GM18858 (cell line): ENCODE data around the gene C9orf43.
A peak's percentile ranks its signal among the peaks of the same experiment; 100 is the strongest.
"Not testable (repeated sequence)": the region's sequence is repeated elsewhere in the genome, so short reads cannot be mapped to it uniquely, and the experiment has no call there.

Experiments
- ATAC-seq: cut with Tn5 transposase; IDR thresholded peaks from one replicate; pipeline ENCODE4 v1.9.1; 2021; ENCODE audit not compliant: unreplicated experiment

Gene C9orf43

DNA sequence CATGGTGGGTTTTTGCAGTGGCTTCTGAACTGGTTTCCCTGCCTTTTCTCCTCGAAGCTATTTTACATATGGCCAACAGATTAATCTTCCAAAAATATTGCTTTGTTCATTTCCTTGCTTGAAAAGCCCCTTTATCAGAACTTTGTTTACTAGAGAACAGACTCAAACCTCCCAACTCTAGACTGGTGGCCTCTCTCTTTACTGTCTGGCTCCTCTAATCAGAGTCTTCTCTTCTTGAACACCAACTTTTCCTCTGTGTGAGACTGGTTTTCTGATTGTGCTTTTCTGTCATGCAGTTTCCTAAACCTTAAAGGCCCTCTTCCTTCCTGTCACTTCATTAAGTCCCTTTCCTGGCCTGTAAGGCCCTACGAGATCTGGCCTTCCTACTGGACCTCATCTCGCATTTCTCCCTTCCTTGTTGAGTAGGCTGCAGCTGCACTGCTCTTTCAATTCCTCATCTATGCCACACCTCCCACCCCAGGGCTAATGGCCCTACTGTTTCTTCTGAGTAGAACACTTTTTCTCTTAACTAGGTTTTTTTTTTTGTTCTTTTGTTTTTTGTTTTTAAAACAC is 5.7 kb downstream of the C9orf43 start:
- peak; percentile 93 for ATAC-seq

DNA sequence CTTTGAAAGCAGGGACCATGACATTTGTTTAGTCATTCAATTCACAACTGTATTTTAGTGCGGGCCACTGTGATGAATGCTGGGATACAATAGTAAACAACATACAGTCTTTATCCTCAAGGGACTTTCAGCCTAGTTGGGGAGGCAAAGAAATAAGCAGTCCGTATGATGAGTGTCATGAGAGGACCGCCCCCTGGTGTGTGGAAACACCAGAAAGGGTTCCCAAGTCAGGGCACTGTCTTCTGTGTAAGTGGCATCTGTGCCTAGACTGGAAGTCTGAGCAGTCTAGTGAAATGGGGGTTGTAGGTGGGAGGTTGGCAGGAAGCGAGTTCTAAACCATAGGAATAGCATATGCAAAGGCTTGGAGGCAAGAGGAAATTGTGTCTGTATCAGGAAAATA is 6.8 kb downstream of the C9orf43 start:
- ATAC-seq, result no peak

DNA sequence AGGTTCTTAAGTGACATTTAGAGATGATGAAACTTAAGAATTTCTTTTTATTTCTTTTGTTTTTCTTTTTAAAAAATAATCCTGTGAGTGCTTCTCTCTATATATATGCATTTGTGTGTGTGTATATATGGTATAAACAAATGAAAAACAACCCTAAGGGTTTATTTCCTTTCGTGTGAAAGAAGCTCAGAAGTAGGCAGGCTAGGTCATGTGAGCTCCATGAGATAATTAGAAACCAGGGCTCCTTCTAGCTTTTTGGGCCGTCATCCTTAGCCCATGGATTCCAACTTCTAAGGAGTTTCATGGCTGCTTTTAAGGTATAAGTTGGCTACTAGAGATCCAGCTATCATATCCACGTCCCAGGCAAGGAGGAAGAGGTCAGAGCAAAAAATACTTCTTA is 11.2 kb downstream of the C9orf43 start:
- no peak for ATAC-seq

DNA sequence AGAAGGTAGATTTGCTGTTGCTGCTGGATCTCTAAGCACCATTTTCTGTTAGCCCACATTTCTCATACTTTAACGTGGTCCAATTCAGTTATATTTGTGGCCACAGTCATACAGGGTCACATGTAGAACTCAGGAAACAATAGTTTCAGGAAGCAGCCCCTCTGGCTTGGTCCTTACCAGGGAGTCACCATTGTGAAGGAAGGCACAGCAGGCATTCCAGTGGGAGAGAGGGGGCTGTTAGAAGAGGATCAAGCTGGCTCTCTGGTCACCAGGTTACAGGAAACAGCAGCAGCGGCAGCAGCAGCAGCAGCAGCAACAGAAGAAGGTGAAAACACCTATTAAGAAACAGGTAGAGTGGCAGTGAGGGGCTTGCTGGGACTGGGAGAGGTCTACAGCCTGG is 14.5 kb downstream of the C9orf43 start:
- no peak for ATAC-seq

DNA sequence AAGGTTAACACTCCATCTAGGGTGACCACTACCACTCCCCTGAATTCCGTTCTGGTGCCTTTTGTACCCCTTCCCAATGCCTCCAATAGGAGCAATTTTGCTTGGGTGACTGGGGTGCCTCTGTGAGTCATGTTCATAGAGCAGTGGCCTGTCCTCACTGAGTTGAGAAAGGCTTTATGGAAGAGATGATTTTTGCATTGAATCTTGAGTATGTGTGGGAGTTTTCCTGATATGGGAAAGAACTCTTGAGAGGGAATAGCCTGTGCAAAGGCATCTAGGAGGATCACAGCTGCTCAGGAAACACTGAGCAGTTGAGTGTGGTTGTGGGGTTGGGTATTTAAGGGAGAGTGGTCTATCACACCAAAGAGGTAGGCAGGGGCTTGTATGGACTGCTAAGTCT is 16.2 kb downstream of the C9orf43 start:
- ATAC-seq, result no peak

DNA sequence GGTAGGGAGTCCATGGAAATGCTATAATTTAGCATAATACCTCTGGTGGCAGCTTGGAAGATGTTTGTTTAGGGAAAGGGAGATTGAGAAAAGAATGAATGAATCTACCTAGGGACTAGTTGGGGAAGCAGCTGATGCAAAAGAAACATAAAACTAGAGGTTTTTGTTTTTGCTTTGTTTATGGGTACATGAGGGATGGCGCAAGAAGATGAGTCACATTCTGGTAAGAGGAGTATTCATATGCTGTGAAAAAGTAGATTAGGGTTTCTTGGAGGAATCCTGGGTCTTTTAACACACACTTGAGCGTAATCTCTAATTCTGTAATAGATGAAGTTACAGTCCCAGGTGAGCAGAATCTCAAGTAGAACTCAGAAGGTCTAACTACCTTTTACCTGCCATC is 17.1 kb downstream of the C9orf43 start:
- ATAC-seq, result no peak

DNA sequence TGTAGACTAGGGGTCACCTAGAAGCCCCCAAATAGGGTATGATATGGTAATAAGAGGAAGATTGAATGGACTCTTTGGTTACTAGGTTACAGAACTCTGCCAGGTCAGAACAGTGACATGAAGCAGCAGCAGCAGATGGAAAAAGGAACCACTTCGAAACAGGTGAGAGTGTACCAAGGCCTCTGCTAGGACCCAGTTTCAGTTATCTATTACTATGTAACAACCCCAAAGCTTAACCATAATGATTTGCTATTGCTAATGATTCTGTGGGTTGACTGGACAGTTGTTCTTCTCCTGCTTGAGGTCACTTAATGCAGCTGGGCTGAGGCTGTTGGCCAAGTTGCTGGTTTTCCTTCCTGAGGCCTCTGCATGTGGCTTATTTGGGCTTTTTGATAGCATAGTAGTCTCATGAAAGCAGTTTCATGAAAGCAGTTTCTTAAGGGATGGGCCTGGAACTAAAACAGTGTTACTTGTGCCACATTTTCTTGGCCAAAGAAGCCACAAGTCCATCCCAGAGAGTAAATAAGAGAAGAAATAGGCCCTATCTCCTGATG is 17.6 kb downstream of the C9orf43 start:
- no peak for ATAC-seq

DNA sequence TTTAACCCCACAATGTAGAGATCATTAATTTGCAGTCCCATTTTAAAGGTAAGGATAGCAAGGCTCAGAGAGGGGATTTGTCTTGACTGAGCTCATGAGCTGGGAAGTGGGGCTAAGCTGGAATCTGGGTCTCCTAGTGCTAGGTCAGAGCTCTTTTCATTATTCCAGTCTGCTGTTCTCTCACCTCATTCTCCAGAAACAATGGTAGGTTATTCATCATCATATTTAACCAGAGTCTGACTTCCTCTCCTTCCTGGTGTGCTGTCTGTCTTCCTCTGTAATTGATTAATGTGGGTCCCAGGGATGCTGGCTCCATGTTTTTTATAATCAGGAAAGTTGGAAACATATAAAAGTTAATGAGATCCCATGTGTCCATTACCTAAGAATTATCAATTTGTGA is 20.6 kb downstream of the C9orf43 start:
- ATAC-seq, result no peak

DNA sequence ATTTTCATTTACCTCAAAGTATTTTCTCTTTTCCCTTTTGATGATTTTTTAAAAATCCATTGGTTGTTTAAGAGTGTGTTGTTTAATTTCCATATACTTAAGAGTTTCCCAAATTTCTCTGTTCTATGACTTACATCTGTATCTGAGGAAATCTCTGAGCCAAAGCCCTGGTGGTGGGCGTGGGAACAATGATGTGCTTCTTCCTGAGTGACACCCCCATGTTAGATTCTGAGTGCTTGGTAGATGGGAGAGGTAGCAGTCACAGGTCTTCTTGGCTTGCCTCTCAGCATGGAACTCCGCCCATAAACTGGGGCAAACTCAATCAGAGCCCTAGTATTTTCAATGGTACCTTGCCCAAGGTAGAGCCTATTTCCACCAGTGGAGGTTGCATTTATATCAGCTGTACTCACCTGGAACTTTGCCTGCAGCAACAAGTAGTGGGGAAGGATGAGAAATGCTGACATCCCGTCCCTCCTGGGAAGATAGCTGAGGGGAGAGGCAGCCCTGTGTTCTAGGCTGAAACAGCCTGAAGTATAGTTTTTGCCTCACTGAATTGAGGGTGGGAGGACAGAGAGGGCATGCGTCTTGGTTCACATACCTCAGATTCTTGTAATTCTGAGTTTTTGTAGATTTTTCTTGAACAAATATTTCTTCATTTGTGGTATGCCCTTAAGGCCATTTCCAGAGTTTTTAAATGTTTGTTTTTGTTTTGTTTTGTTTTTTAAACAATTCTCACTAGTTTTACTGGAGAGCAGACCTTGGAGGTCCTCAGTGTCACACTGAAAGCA is 26.4 kb downstream of the C9orf43 start:
- no peak for ATAC-seq

DNA sequence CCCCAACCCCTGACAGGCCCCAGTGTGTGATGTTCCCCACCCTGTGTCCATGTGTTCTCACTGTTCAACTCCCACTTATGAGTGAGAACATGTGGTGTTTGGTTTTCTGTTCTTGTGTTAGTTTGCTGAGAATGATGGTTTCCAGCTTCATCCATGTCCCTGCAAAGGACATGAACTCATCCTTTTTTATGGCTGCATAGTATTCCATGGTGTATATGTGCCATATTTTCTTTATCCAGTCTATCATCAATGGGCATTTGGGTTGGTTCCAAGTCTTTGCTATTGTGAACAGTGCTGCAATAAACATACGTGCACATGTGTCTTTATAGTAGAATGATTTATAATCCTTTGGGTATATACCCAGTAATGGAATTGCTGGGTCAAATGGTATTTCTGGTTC is 27.2 kb downstream of the C9orf43 start:
- not testable (repeated sequence) for ATAC-seq

DNA sequence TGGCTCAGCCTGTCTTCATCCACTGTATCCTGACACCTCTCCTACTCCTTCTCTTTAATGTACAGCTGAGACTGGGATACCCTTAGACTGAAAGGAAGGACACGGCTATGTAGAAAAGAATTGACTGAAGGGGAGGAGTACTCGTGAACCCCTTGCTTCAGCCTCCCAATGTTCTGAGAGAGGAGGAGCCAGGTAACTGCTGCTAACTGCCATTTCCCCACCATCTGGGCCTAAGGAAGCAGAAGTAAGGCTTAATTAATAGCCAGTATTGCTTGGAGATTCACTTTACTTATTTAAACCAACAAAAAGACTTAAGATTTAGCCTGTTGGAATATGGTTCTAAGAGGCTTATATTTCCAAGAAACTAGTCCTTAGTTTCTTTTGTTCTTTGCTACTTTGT is 34.2 kb downstream of the C9orf43 start:
- no peak for ATAC-seq

DNA sequence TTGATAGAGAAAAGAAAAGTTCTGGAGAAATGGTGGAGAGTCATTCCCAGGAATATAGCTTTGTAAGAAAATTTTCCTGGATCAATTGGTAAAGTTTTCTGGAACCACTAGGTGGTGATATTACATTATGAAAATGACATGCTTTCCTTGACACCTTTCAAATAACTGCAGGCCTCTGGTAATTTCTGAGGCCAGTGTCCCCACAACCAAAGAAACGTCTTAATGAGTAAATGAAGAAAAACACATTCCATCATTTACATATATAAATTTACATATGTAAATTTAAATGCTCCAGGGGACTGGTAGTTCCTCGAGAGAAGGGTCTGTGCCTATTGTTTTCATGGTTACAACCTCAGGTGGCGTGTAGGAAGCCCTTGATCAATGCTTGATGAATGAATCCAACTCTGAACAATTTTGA is 35.8 kb downstream of the C9orf43 start:
- ATAC-seq, result no peak

DNA sequence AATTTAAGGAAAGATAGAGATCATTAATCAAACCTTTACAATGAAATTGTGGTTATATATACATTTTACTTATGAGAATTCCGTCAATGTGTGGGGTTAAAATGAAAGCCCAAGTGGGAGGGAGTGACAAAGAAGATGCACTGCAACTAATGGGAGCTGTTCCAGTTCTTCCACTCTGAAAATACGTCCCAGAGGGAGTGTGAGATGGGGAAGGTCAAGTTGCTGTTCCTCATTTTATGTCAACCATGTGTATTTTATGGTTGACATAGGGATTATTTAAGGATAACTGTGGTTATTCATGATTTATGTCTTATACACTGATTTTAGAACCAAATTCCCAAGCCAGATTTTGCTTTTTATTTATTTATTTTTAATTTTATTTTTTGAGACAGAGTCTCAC is 38.8 kb downstream of the C9orf43 start:
- ATAC-seq, result no peak

DNA sequence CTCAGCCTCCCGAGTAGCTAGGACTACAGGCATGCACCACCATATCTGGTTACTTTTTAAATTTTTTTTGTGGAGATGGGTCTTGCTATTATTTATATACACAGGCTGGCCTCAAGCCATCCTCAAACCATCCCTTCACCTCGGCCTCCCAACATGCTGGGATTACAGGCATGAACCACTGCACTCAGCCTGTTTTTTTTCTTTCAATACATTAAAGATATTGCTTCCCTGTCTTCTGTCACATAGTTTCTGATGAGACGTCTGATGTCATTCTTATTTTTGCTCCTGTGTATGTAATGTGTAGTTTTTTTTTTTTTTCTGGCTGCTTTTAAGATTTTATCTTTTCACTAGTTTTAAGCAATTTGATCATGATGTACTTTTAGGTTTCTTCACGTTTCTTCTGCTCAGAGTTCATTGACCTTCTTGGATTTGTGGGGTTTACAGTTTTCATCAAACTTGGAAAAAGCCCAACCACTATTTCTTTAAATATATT is 41.6 kb downstream of the C9orf43 start:
- ATAC-seq, result no peak

DNA sequence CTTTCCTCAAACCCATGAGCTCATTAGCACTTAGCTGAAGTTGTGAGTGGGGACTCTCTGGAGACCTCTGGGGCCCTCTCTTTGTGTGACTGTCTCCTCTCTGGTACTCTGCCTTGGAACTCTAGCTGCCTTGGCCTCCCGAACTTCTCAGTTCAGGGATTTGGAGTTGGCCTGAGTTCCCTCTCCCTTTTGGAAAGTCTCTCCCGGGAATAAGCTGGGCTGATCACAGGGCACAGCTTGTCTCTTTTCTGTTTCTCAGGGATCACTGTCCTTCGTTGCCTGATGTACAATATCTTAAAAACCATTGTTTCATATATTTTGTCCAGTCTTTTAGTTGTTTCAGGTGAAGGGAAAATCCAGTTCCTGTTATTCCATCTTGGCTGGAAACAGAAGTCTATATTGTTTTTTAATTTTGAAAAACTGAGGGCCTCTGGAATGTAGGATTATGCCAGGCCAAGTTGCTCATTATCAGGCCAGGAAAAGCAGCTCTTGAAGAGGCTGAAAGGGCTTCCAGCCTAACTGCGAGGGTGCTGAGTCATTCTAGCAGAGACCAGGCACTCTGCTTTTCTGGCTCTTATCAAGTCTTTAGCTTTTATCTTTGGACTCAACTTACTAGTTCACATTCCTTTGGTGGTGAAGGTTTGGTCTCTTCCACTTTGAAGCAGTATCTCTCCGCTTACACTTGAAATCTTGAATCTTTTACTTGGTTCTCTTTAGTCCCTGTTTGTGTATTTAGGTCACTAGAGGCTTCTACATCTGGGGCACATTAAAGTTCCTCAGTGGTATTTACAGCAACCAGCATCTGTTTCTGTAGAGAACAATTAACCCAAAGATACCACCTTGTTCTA is 44.6 kb downstream of the C9orf43 start:
- no peak for ATAC-seq

DNA sequence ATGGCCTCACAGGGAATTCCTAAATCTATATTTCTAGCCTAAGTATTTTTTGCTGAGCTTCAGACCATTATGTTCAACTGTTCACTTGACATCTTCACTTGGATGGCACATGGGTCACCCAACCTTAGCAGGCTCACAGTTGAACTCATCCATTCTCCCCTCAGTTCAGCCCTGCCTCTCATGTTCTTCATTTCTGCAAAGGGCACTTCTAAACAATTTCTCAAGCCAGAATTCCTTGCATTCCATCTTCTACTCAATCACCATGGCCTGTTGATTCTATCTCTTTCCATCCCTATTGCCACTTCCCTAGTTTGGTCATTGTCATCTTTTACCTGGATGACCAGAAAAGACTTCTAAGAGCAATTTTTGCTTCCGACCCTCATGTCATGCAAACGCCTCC is 45.7 kb downstream of the C9orf43 start:
- ATAC-seq, result no peak

DNA sequence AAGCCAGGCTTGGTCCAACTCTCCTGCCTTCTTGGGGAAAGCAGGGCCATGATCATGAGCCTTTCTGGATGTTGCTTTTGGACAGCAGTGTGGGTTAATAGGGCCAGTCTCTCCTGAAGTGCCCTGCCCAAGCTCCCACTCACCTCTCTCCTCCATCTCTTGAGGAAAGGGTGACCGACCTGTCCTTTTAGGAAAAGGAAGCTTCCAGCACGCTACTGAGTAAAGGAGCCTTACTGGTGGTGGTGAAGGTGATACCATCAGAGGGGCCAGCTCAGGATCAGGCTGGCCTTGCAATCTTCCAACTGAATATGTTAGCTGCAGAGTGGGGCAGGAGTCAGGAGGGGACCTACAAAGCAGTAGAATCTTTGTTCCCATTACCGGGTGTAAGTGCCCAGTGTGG is 50.7 kb downstream of the C9orf43 start:
- no peak for ATAC-seq

DNA sequence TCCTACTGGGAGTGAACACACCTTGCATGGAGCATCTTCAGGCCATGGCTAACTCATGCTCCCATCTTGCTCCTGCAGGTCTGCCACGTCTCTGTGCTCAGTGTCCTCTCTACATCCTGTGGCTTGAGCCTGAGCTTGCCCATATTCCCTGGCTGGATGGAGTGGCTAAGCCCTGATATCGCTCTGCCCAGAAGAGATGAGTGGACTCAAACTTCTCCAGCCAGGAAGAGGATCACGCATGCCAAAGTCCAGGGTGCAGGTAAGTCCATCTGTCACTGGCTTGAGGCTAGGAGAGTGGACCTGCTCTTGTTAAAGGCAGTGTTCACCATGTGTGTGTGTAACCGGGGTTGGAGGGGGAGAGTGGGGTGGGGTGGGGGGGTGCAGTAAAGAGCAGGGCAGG is 51.4 kb downstream of the C9orf43 start:
- no peak for ATAC-seq

DNA sequence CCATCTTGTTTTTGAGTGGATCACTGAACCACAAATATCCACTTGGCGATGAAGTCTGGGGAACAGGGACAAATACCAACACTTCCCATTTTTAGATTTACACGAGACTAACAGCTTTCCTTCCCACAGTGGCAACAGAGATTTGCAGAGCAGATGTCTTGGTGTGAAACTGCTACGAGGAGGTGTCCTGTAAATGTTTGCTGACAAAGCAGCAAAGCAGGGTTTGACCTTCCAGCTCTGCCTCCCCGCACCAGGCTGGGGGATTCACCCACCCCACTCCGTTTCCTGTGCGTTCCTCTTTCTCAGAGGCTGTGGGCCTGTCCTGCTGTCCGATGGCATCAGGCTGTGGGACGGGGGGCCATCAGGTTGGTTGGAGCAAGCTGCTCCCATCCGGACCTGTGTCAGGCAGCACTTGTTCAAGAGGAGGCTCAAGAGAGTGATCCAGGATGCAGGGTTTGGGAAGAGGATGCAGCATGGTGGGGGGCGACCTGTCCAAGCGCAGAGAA is 52.3 kb downstream of the C9orf43 start:
- no peak for ATAC-seq

DNA sequence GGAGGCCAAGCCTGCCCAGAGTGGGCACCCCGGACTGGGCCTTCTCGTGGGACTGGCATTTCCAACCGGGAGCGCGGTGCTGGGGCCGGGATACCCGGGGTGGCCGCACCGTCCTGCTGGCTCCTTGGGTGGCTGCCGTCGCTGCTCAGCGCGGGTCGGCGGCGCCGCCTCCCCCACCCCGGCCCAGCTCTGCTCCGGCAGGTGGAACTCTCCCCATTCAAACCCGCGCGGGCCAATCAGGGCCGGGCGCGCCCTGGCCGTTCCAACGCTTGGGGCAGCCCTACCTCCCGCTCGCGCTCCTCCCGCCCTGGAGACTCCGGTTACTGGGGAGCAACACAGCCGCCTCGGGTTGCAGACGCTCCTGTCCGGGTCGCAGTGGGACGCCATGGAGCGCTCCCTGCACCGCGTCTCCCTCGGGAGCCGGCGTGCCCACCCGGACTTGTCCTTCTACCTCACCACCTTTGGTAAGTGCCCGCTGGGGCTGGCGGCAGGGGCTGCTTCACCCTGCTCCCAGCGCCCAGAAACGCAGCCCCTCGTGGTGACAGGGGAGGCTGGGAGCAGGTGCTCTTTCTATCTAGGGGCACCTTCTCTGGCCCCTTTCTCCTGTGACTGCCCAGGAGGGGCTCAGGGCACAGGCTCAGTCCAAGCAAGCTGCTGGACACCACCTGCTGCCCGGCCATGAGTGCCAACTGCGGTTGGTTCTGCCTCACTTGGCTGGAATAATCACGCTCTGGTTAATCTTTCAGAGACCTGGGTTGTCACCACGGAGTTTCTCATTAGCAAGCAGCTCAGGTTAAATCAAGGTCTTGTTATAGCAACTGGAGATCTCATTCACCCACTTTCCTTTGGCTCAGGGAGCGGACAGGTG is 53.1 kb downstream of the C9orf43 start, which contains the start of gene RGS3:
Gene RGS3, plus strand, starts transcription at position 310 of the 868 bp plus-strand sequence. Its CDS starts 76 bp downstream, at position 386.
- ATAC-seq, result no peak
